PC-9 (cell line): ENCODE measurements around the gene ST6GALNAC2.

Experiments used
- CTCF ChIP-seq: fragments of 200-600 bp; sonication (generic); conservative IDR thresholded peaks from 2 replicates; pipeline ENCODE4 v1.6.1; 2017; ENCODE audit warnings: mixed run types, antibody characterized with exemption, mild to moderate bottlenecking, moderate library complexity
- EZH2 ChIP-seq: fragments of 200-600 bp; sonication (generic); IDR thresholded peaks from 2 replicates; pipeline ENCODE4 v1.8.0; 2017; ENCODE audit warnings: antibody characterized with exemption, low read depth

- TF ChIP-seq CTCF (no peak), EZH2 (no peak)
These were observed 16.8 kb downstream of the ST6GALNAC2 start for GRCh38 chr17:76568811-76569221.
